ENCODE data around the gene CNTN1. TPM values are rescaled to one million over a fixed set of nuclear protein-coding genes. Genes with fewer than 3 reads are reported as not detected.

CNTN1 gene
- total and polyA plus RNA-seq, 10 of the 15 experiments (the other 5 are each of a cell fraction or from before 2014, with no cell fraction given) = 0.06 to 0.14 TPM; not detected in 8

DNA sequence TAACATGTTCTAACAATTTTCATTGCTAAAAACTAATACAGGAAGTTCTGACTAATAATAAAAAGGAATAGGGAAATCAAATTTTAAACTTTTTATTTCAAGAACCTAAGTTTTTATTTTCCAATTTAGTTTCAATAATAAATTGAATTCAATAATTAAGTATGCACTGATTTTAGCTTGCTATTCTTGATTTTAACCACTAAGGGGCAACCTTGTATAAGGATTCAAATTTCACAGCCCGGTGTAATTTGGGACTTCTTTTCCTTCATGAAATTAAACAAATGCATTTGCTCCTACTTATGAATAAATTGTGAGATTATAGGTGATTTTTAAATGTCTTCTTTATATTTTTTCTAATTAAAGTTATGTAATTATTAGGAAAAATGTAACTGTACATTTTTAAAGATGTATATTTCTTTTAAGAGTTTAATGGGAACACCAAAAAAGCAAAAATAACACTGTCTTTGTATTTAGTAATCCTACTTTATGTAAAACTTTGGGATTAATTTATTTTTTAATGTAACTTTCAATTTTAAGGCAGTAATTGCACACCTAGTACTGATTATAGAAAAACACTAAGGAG lies 254.5 kb downstream of the CNTN1 start (continued):
- TF ChIP-seq MXI1 (IDR thresholded peaks at IDR 0.05; ENCODE audit: low read depth, low read length) = no peak
- no peak for TF ChIP-seq FOS (IDR thresholded peaks at IDR 0.05; ENCODE audit: borderline replicate concordance, extremely low read depth, insufficient read length)
- TF ChIP-seq JUND (IDR thresholded peaks at IDR 0.05; ENCODE audit: low read depth, low read length) = no peak
- peak; percentile 44; the same call in 1 of the 2 replicates for TF ChIP-seq SMC3 (IDR thresholded peaks at IDR 0.05; ENCODE audit: borderline replicate concordance, low read length)
- TF ChIP-seq, protein P1, sequence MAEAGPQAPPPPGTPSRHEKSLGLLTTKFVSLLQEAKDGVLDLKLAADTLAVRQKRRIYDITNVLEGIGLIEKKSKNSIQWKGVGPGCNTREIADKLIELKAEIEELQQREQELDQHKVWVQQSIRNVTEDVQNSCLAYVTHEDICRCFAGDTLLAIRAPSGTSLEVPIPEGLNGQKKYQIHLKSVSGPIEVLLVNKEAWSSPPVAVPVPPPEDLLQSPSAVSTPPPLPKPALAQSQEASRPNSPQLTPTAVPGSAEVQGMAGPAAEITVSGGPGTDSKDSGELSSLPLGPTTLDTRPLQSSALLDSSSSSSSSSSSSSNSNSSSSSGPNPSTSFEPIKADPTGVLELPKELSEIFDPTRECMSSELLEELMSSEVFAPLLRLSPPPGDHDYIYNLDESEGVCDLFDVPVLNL (IDR thresholded peaks at IDR 0.05; ENCODE audit: low read depth, low read length) = no peak
- no peak for TF ChIP-seq ZNF274 (IDR thresholded peaks at IDR 0.05; ENCODE audit: insufficient read depth, insufficient read length)
- no peak for TF ChIP-seq YY1 (IDR thresholded peaks at IDR 0.05; ENCODE audit: low read depth, low read length)
- TF ChIP-seq RAD21 (IDR thresholded peaks at IDR 0.05; ENCODE audit: insufficient read depth, low read depth, low read length) = peak; percentile 76
- no peak for TF ChIP-seq TBL1XR1 (IDR thresholded peaks at IDR 0.05; ENCODE audit: low read depth, low read length)
- no peak for TF ChIP-seq SPI1 (IDR thresholded peaks at IDR 0.05; ENCODE audit: borderline replicate concordance, insufficient read depth, low read depth, low read length)

DNA sequence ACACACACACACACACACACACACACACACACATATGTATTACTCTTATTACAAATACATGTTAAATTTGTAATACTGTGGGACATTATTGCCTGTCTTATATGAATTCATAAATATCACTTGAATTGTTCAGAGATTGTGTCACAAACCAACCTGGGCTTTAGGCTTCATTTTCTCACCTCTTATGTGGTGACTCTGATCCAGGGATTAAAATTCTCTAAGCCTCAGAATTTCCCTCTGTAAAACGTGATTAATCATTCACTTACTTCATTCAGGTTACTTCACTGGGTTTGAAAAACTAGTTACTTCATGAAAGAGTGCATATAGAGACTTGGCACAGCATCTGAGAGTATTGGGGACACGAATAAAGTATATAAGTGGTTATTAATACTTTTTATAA lies 255.6 kb downstream of the CNTN1 start:
- intact Hi-C loops (cut with micrococcal nuclease; ENCODE audit: unreplicated experiment) = loop anchor here (2.0 to 5.0 kb wide), 3 partner anchors 330 to 1425 kb away; no protein-coding TSS in a partner anchor
- ATAC-seq = no peak
- Histone ChIP-seq H3K4me1 (ENCODE audit: control insufficient read depth, insufficient read depth, low read length) (no peaks in the 10 kb centered on the region), H3K27ac (ENCODE audit: control insufficient read depth, insufficient read depth) (no peak overlapping the region), H3K79me2 (ENCODE audit: control insufficient read depth, insufficient read depth, low read length) (no peaks in the 10 kb centered on the region), H2AFZ (ENCODE audit: control insufficient read depth, low read depth, low read length) (no peak overlapping the region), H3K36me3 (ENCODE audit: control insufficient read depth in 2 of 2, insufficient read depth in 2 of 2, low read length in 1 of 2) (no peaks in the 10 kb centered on the region), H3K9me3 (replicated peaks; ENCODE audit: control insufficient read depth, insufficient read depth, low read length) (no peaks in the 10 kb centered on the region), H3K4me3 (no peak overlapping the region), H3K9ac (ENCODE audit: control insufficient read depth, insufficient read depth, low read length) (no peak overlapping the region), H3K27me3 (replicated peaks in 1 of 2; ENCODE audit: control insufficient read depth in 2 of 2, insufficient read depth in 2 of 2, low read length in 1 of 2) (no peaks in the 10 kb centered on the region), H4K20me1 (ENCODE audit: control insufficient read depth, insufficient read depth) (no peaks in the 10 kb centered on the region), H3K4me2 (ENCODE audit: control insufficient read depth, insufficient read depth) (no peak overlapping the region)
- no peak for FAIRE-seq
- TF ChIP-seq POU2F2 (IDR thresholded peaks at IDR 0.05; ENCODE audit: borderline replicate concordance, low read depth, low read length) (no peak), PML (IDR thresholded peaks at IDR 0.05; ENCODE audit: low read length) (no peak)
- DNase-seq (ENCODE audit: low read depth, low spot score) = no peak
- ChIA-PET POLR2A (no interaction called here), CTCF (interaction anchor here (1.3 to 3.1 kb wide), 2 partner anchors 22 to 1077 kb away, joined by 3 to 25 read pairs; no protein-coding TSS in a partner anchor), RAD21 (ENCODE audit: unreplicated experiment) (interaction anchor here (0.6 kb wide), 1 partner anchor 1449 kb away, joined by 4 read pairs; no protein-coding TSS in a partner anchor), SMC1A (ENCODE audit: uncharacterized antibody, unreplicated experiment) (no interaction called here)
- in situ Hi-C loops (cut with MboI) = loop anchor here (5.0 kb wide), 1 partner anchor 1075 kb away; no protein-coding TSS in a partner anchor
- BruUV-seq (replicated peaks) = no TSS peak
- WGBS (ENCODE audit: insufficient coverage, insufficient replicate concordance, low lambda C conversion rate, missing lambda C conversion rate) = 12% methylated on average over 2 of the region's 2 CpGs
